B cell (primary cell): ENCODE measurements around the gene WDR86. TPM values are rescaled to one million over a fixed set of nuclear protein-coding genes. Genes with fewer than 3 reads are reported as not detected.
A peak's percentile ranks its signal among the peaks of the same experiment; 100 is the strongest.

Experiments used
- ATAC-seq: fragments of 200-7000 bp; cut with Tn5 transposase; one replicate; pipeline ENCODE4 v1.10.0; 2021; ENCODE audit warnings: low read depth, mild to moderate bottlenecking, moderate number of reproducible peaks, moderate library complexity
- CTCF ChIA-PET: fragments of 350-600 bp; sonication (Branson Sonifier 250); formaldehyde crosslinking; loops from one replicate; lab custom pipeline; 2021; ENCODE audit warnings: antibody characterized with exemption, inconsistent platforms; lab: Charles Lee
- POLR2A ChIA-PET: fragments of 350-600 bp; sonication (Branson Sonifier 250); formaldehyde crosslinking; loops from one replicate; lab custom pipeline; 2021; ENCODE audit warnings: antibody characterized with exemption; lab: Charles Lee
- DNase-seq: peaks from one replicate; pipeline ENCODE4 v3.0.0; 2013
- H2AFZ ChIP-seq: 2 replicates; pipeline ENCODE4 v1.6.1; 2012; ENCODE audit warnings: mild to moderate bottlenecking, low read depth, low read length; ENCODE audit not compliant: insufficient read depth, poor library complexity, severe bottlenecking
- H3K27ac ChIP-seq, 2 donors: 1 replicate in 1 of 2; 2 replicates in 1 of 2; pipeline ENCODE4 v1.5.1; 2012 to 2013; ENCODE audit warnings: low read length in 2 of 2, mild to moderate bottlenecking in 2 of 2, moderate library complexity in 1 of 2
- H3K27me3 ChIP-seq, 4 experiments: fragments of 200-600 bp in 1 of 4; sonication (generic) in 1 of 4; replicated peaks in 1 of 4; 1 replicate in 2 of 4; 2 replicates in 2 of 4; pipeline versions ENCODE4 v1.6.1 to v1.7.0; 2013 to 2016; ENCODE audit warnings: low read length in 3 of 4, mild to moderate bottlenecking in 2 of 4, mixed read lengths in 1 of 4, moderate library complexity in 1 of 4; ENCODE audit not compliant: insufficient read depth in 4 of 4, control insufficient read depth in 3 of 4; ENCODE audit errors: control extremely low read depth in 1 of 4
- H3K36me3 ChIP-seq, 2 experiments: replicated peaks in 1 of 2; 1 replicate in 1 of 2; 2 replicates in 1 of 2; pipeline versions ENCODE4 v1.6.1 to v1.7.1; 2013; ENCODE audit warnings: low read length in 1 of 2; ENCODE audit not compliant: insufficient read depth in 2 of 2, control insufficient read depth in 1 of 2; ENCODE audit errors: control extremely low read depth in 1 of 2, extremely low read depth in 1 of 2
- H3K4me1 ChIP-seq, 2 donors: fragments of 200-600 bp in 1 of 2; sonication (generic) in 1 of 2; 1 replicate in 1 of 2; 2 replicates in 1 of 2; pipeline versions ENCODE4 v1.5.1 to v1.6.1; 2013 to 2017; ENCODE audit warnings: low read length in 2 of 2; ENCODE audit not compliant: control insufficient read depth in 2 of 2, insufficient read depth in 2 of 2
- H3K4me2 ChIP-seq: replicated peaks from 2 replicates; pipeline ENCODE3; 2012; ENCODE audit warnings: mild to moderate bottlenecking, low read depth, low read length; ENCODE audit not compliant: poor library complexity, severe bottlenecking
- H3K4me3 ChIP-seq, 5 experiments: fragments of 200-600 bp in 1 of 5; sonication (generic) in 1 of 5; 1 replicate in 3 of 5; 2 replicates in 2 of 5; pipeline versions ENCODE4 v1.5.1 to v1.7.0; 2011 to 2016; ENCODE audit warnings: low read length in 4 of 5, mild to moderate bottlenecking in 4 of 5, low read depth in 2 of 5, control low read depth in 1 of 5, moderate library complexity in 1 of 5; ENCODE audit not compliant: insufficient read depth in 1 of 5; ENCODE audit errors: control extremely low read depth in 1 of 5, extremely low read depth in 1 of 5
- H3K79me2 ChIP-seq: fragments of 200-600 bp; sonication (generic); one replicate; pipeline ENCODE4 v1.6.0; 2016; ENCODE audit warnings: low read length; ENCODE audit not compliant: control insufficient read depth, insufficient read depth
- H3K9ac ChIP-seq: fragments of 200-600 bp; sonication (generic); 2 replicates; pipeline ENCODE4 v1.6.1; 2017; ENCODE audit warnings: mild to moderate bottlenecking, low read length, moderate library complexity
- H3K9me3 ChIP-seq, 3 donors: one replicate each; pipeline versions ENCODE4 v1.6.1 to v1.7.1; 2013; ENCODE audit warnings: low read length in 2 of 3; ENCODE audit not compliant: control insufficient read depth in 2 of 3, insufficient read depth in 1 of 3; ENCODE audit errors: control extremely low read depth in 1 of 3
- H4K20me1 ChIP-seq: 2 replicates; pipeline ENCODE4 v1.6.0; 2012; ENCODE audit warnings: mild to moderate bottlenecking, low read length; ENCODE audit not compliant: insufficient read depth, control insufficient read depth, poor library complexity, severe bottlenecking
- H3K27ac Mint-ChIP-seq: one replicate; pipeline ENCODE4 v1.8.0; 2021; ENCODE audit warnings: mixed read lengths
- H3K27me3 Mint-ChIP-seq: one replicate; pipeline ENCODE4 v1.8.0; 2021; ENCODE audit warnings: mixed read lengths
- H3K4me1 Mint-ChIP-seq: one replicate; pipeline ENCODE4 v1.8.0; 2021; ENCODE audit warnings: mixed read lengths
- H3K4me3 Mint-ChIP-seq: one replicate; pipeline ENCODE4 v1.8.0; 2021; ENCODE audit warnings: mixed read lengths
- H3K9me3 Mint-ChIP-seq: one replicate; pipeline ENCODE4 v1.8.0; 2022; ENCODE audit warnings: mixed read lengths; ENCODE audit not compliant: insufficient read depth
- EZH2 ChIP-seq: IDR thresholded peaks from 2 replicates; pipeline ENCODE4 v1.6.1; 2012; ENCODE audit warnings: borderline replicate concordance, low read depth, mild to moderate bottlenecking, moderate library complexity, low read length; ENCODE audit not compliant: insufficient read depth, poor library complexity, severe bottlenecking
- WGBS: methylation state at CpG from one replicate; pipeline ENCODE4 v1.1.5; 2013; ENCODE audit warnings: missing lambda C conversion rate; ENCODE audit not compliant: insufficient coverage; 5-methylcytosine and 5-hydroxymethylcytosine counted together
- intact Hi-C: fragments of 100-400 bp; cut with micrococcal nuclease; formaldehyde crosslinking; loops from one replicate; pipeline ENCODE4 v1.10.0; 2022
- polyA plus RNA-seq: library from polyadenylated mRNA; depleted of rRNA; stranded (reverse); fragments of >200 nt; gene quantifications from 2 replicates; pipeline ENCODE4 v1.2.3, GENCODE V29; 2012
- total RNA-seq, 2 donors: library from RNA; stranded (reverse); fragments of 120-200 nt in 1 of 2; gene quantifications; 1 replicate in 1 of 2; 2 replicates in 1 of 2; pipeline versions ENCODE4 v1.2.3 to v1.2.4, GENCODE V29; 2013 to 2022
- TF ChIP-seq, protein P1 (sequence below): fragments of 200-600 bp; IDR thresholded peaks from one replicate; pipeline ENCODE4 v1.8.0; 2022; ENCODE audit warnings: antibody characterized with exemption, mild to moderate bottlenecking

The WDR86 gene
- total and polyA plus RNA-seq, 2 donors (not counting 1 experiment from before 2014, with no cell fraction given): 1.4 to 1.5 TPM

DNA sequence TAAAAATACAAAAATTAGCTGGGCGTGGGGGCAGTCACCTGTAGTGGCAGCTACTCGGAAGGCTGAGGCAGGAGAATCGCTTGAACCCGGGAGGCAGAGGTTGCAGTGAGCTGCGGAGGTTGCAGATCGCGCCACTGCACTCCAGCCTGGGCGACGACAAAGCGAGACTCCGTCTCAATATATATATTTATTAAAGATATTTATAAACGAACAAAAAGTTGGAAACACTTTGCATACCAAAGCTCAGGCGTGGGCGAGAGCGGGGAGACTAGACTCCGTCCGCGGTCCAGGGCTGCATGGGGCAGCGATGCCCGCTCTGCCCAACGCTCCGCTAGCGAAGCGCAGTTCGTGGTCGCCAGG is 38.0 kb upstream of the WDR86 start:
- H3K4me3 Mint-ChIP-seq: peak overlapping the region; percentile 87
- Histone ChIP-seq H3K9me3 (no peaks in the 10 kb centered on the region), H3K9ac (peak overlapping the region; percentile 66), H3K4me2 (peak overlapping the region; percentile 95), H4K20me1 (no peaks in the 10 kb centered on the region), H3K4me1 (peaks cover 0 to 8% of the 10 kb centered on the region in 2 donors), H2AFZ (peak overlapping the region; percentile 86), H3K4me3 (peak overlapping the region in 4 of 5 experiments; percentile 53 to 79 (median 60)), H3K27me3 (peaks cover 0 to 8% (median 2%) of the 10 kb centered on the region in 4 experiments), H3K36me3 (no peaks in the 10 kb centered on the region), H3K79me2 (no peaks in the 10 kb centered on the region), H3K27ac (no peak overlapping the region)
- CTCF ChIA-PET: interaction anchor here (0.7 to 12.6 kb wide), 23 partner anchors 9 to 312 kb away, joined by 3 to 230 read pairs (median 4); partner anchors contain the start of genes NUB1 and WDR86
- no peaks in the 10 kb centered on the region for H3K9me3 Mint-ChIP-seq
- TF ChIP-seq, protein P1, sequence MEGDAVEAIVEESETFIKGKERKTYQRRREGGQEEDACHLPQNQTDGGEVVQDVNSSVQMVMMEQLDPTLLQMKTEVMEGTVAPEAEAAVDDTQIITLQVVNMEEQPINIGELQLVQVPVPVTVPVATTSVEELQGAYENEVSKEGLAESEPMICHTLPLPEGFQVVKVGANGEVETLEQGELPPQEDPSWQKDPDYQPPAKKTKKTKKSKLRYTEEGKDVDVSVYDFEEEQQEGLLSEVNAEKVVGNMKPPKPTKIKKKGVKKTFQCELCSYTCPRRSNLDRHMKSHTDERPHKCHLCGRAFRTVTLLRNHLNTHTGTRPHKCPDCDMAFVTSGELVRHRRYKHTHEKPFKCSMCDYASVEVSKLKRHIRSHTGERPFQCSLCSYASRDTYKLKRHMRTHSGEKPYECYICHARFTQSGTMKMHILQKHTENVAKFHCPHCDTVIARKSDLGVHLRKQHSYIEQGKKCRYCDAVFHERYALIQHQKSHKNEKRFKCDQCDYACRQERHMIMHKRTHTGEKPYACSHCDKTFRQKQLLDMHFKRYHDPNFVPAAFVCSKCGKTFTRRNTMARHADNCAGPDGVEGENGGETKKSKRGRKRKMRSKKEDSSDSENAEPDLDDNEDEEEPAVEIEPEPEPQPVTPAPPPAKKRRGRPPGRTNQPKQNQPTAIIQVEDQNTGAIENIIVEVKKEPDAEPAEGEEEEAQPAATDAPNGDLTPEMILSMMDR: no peak
- no peak for TF ChIP-seq EZH2
- H3K4me1 Mint-ChIP-seq: peaks cover 1% of the 10 kb centered on the region
- intact Hi-C loops: loop anchor here (1.0 to 5.0 kb wide), 5 partner anchors 48 to 309 kb away; no protein-coding TSS in a partner anchor
- ATAC-seq (no peak), DNase-seq (no peak)
- peaks cover 42% of the 10 kb centered on the region for H3K27me3 Mint-ChIP-seq
- 50% methylated on average over 18 of the region's 26 CpGs for WGBS
- POLR2A ChIA-PET: no interaction called here
- no peak overlapping the region for H3K27ac Mint-ChIP-seq

- Histone ChIP-seq H3K27ac (no peak overlapping the region), H3K4me1 (peaks cover 0 to 8% of the 10 kb centered on the region in 2 donors), H3K4me2 (no peak overlapping the region), H2AFZ (no peak overlapping the region), H4K20me1 (no peaks in the 10 kb centered on the region), H3K36me3 (no peaks in the 10 kb centered on the region), H3K9me3 (no peaks in the 10 kb centered on the region), H3K27me3 (peaks cover 0 to 8% (median 2%) of the 10 kb centered on the region in 4 experiments), H3K79me2 (no peaks in the 10 kb centered on the region), H3K4me3 (no peak overlapping the region), H3K9ac (no peak overlapping the region)
- Mint-ChIP-seq H3K4me3 (peak overlapping the region; percentile 68), H3K4me1 (peaks cover 1% of the 10 kb centered on the region), H3K27me3 (peaks cover 40% of the 10 kb centered on the region), H3K27ac (no peak overlapping the region), H3K9me3 (no peaks in the 10 kb centered on the region)
- ATAC-seq (no peak), DNase-seq (no peak)
- intact Hi-C loops: loop anchor here (5.0 kb wide), 1 partner anchor 310 kb away; no protein-coding TSS in a partner anchor
- TF ChIP-seq, protein P1: no peak
- TF ChIP-seq EZH2: no peak
- WGBS: 92% methylated on average over 15 of the region's 18 CpGs
- ChIA-PET CTCF (interaction anchor here (1.1 to 12.6 kb wide), 11 partner anchors 9 to 313 kb away, joined by 3 to 230 read pairs (median 10); no protein-coding TSS in a partner anchor), POLR2A (no interaction called here)
These were observed 37.5 kb upstream of the WDR86 start for GRCh38 chr7:151447312-151447711.
